Activated gamma-delta T cell treated with Interleukin-2 at 50 U/mL for 16 hours (primary cell): ENCODE results near the gene INSL3.

ENCODE experiments used
- DNase-seq: peaks from one replicate; pipeline ENCODE4 v3.0.0-alpha.2; 2020

The INSL3 gene

GRCh38 chr19:17821190-17821589, at the start of gene INSL3:
Gene INSL3 (minus strand): TSS chr19:17821519. CDS start chr19:17821506, 13 bp downstream.
- DNase-seq: no peak

GRCh38 chr19:17869114-17869608, 47.8 kb upstream of the INSL3 start:
- DNase-seq: no peak

GRCh38 chr19:17868669-17869068, 47.4 kb upstream of the INSL3 start:
- DNase-seq: no peak

GRCh38 chr19:17866964-17867486, 45.7 kb upstream of the INSL3 start:
- DNase-seq: no peak

GRCh38 chr19:17866312-17866963, 45.1 kb upstream of the INSL3 start:
- no peak for DNase-seq

GRCh38 chr19:17865364-17866311, 44.3 kb upstream of the INSL3 start:
- no peak for DNase-seq

- no peak for DNase-seq
These were observed 42.3 kb upstream of the INSL3 start for GRCh38 chr19:17863520-17864182.

GRCh38 chr19:17862711-17863519, 41.6 kb upstream of the INSL3 start:
- no peak for DNase-seq

- DNase-seq: no peak
These were observed 40.5 kb upstream of the INSL3 start for GRCh38 chr19:17861542-17862402.

GRCh38 chr19:17860993-17861360, 39.7 kb upstream of the INSL3 start:
- DNase-seq: no peak

GRCh38 chr19:17860331-17860992, 39.1 kb upstream of the INSL3 start:
- no peak for DNase-seq

- DNase-seq: peak; percentile 98
These were observed 38.4 kb upstream of the INSL3 start, which contains the start of gene RPL18A for GRCh38 chr19:17859533-17860330. Gene RPL18A (plus strand): TSS chr19:17859910. CDS start chr19:17859957, 47 bp downstream.

GRCh38 chr19:17855280-17856152, 34.2 kb upstream of the INSL3 start:
- peak; percentile 93 for DNase-seq

- no peak for DNase-seq
These were observed 32.7 kb upstream of the INSL3 start for GRCh38 chr19:17854061-17854460.

- no peak for DNase-seq
These were observed 27.4 kb upstream of the INSL3 start for GRCh38 chr19:17848595-17849292.

- peak; percentile 81 for DNase-seq
These were observed 26.4 kb upstream of the INSL3 start, which contains the start of gene JAK3 for GRCh38 chr19:17847538-17848366. Gene JAK3 (minus strand): TSS chr19:17847982. CDS start chr19:17844417, 3,565 bp downstream.

GRCh38 chr19:17846146-17846545, 24.8 kb upstream of the INSL3 start:
- DNase-seq: peak; percentile 39
